HG03558 (cell line): ENCODE data around the gene SNX17.

Experiments
- ATAC-seq: cut with Tn5 transposase; IDR thresholded peaks from one replicate; pipeline ENCODE4 v1.9.1; 2021; ENCODE audit warnings: moderate number of reproducible peaks; ENCODE audit not compliant: unreplicated experiment; ENCODE audit errors: extremely low read depth

The SNX17 gene

DNA sequence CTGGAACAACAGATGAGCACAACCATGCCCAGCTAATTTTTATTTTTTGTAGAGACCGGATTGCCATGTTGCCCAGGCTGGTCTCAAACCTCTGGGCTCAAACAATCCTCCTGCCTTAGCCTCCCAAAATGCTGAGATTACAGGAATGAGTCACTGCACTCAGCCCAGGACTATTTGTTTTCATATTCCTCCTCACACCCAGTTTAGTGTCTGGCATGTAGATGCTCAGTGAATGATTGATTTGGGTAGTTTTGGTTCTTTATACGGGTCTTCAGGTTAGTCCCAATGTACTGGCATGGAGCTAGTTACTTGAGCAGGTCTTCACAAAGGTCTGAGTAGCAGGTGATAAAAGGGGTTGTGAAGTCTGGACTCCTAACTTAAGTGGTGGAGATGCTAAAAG lies 6.5 kb upstream of the SNX17 start:
- no peak for ATAC-seq

DNA sequence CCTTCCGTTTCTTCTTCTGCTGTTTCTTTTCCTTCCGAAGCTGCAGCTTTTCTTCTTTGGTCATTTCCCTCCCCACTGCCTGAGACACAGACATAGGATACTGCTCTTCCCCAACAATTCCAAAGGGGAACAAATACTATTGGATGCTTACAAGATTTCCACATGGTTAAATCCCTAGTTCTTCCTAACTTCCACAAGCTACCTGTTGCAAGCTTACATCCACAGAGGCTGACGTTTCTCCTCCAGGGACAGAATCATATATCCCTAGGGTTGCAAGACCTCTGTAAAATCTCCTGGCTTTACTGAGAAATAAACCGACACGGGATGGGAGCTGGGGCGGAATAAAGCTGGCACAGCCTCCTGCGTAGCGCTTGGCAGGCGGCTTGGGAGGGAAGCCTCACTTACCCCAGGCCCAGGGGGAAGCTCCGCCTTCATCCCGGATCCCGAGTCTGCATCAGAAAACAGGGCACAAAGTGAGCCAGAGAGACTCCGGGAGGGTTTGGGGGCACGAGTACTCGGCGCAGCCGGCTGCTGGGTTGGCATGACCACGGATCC lies 868 bp upstream of the SNX17 start:
- ATAC-seq: no peak

DNA sequence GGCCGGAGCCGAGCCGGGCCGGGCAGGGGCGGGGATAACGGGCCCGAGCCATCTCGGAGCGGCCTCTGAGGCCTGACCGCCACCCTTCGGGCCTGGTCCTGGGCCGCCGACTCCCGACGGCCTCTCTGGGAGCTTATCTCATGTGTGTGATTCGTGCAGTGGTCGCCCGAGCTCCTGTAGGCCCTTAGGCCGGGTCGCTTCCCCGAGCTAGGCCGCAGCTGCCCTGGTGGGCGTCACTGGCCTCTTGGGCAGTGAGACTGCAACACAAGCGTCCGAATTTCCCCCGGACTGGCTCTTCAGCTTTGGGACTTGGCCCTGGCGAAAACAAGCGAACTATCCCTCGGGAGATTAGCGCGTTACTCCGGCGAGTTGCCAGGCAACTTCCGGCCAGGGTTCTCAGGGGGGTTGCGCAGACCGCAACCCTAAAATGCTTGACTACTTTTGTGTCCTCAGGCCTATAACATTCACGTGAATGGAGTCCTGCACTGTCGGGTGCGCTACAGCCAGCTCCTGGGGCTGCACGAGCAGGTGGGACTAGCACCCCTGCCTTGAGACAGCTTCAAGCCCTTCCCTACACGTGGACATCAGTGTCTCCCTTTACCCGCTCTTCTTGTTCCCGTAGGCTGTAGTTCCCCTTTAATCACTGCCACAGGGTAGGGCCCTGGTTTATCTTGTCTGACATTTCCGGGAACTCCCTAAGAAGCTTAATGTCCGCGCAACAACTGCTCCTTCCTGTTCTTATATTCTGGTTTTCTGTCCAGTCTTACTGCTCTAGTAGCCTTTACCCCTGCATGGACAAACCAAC lies 602 bp downstream of the SNX17 start:
- peak; percentile 3 for ATAC-seq

DNA sequence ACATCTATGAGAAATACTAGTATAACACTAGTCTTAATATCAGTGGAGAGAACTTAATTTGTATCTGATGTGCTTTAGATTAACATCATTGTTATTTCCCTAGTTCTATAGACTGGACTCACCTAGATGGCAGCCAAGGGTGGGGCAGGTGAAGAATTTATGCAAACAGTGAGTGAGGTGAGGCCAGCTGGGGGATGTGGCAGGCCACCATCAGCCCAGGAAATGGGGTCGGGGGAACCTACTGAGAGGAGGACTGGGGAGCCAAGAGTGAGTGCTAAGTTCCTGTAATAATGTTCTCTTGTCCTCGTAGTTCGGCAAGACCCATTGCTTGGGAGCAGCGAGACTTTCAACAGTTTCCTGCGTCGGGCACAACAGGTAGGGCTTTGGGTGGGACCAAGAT lies 2.5 kb downstream of the SNX17 start:
- ATAC-seq: no peak

DNA sequence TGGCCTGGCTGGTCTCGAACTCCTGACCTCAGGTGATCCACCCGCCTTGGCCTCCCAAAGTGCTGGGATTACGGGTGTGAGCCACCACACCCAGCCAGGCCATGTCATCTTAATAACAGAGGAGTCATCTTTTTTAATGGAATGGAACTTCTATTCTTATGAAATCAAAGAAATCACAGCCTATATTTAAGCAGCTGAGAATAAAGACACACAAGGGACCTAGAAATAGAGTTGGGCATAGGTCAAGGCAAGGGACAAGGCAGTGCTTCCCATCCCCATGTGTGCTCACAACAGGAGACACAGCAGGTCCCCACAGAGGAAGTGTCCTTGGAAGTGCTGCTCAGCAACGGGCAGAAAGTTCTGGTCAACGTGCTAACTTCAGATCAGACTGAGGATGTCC lies 3.2 kb downstream of the SNX17 start:
- ATAC-seq: no peak

DNA sequence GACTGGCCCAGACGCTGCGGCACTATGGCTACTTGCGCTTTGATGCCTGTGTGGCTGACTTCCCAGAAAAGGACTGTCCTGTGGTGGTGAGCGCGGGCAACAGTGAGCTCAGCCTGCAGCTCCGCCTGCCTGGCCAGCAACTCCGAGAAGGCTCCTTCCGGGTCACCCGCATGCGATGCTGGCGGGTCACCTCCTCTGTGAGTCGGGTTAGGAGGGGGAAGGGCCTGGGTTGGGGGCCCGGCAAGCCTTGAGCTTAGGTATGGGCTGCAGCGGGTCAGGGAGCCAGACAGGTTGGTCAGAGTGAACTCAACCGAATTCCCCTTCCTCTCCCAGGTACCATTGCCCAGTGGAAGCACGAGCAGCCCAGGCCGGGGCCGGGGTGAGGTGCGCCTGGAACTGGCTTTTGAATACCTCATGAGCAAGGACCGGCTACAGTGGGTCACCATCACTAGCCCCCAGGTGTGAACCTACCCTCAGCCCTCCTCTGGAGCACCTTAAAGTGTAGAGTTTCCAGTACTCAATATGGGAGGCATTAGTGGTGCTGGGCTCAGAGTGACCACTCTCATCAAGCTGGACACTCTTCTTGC lies 5.2 kb downstream of the SNX17 start:
- no peak for ATAC-seq

DNA sequence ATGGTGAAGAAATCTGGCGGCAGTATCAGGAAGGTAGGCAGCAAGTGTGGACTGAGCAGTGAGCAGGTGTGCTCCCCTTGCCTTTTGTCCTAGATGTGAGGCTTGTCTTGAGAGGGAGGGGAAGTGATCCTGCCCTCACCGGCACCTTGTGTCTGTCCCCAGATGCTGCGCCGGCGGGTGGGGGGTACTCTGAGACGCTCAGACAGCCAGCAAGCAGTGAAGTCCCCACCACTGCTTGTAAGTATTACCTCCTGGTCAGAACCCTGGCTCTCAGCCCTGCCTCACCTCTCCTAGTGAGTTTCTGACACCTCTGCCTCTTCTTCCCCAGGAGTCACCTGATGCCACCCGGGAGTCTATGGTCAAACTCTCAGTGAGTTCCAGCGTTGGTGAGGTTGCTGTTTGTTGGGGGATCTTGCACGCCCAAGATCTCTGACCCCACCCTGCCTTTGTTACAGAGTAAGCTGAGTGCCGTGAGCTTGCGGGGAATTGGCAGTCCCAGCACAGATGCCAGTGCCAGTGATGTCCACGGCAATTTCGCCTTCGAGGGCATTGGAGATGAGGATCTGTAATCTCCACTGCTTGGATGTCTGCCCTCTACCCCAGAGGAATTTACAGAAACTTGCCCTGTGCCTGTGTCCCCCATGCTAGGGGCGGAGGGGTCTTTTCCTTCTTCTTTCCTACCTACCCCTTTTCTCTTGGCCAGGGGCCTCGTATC lies 5.9 kb downstream of the SNX17 start:
- no peak for ATAC-seq

DNA sequence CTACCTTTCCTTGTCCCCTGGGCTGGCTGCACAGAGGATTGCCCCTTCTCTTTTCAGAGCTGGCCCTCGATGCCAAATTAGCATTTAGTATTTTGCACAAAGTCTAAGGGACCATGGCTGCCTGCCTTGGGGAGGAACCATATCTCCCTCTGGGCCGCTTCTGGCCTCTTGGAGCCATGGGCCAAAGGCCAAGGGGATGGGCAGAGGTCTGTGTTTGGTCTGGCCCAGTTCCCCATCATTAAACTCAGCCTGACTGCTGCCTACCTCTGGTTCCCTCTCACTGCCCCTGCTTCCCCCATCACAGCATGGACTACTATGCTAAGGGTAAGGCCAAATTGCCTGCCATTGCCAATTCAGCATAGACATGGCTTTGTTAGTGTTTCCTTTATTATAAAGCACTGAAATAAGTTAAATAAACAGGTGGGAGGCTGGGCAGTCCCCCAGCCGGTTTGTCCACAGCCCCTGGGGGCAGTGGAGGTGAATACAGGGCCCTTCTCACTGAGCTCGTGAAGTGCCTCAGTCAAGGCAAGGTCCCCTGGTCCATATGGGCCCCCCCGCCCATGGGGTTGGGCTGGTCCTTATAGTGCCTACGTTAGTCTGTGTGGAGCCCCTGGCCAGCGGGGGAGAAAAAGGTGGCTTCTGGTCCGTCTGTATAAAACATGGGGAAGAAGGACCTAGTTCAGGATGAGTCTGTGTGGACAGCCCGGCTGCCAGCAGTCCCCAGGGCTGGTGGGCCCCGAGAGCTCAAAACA lies 6.6 kb downstream of the SNX17 start:
- ATAC-seq: no peak

DNA sequence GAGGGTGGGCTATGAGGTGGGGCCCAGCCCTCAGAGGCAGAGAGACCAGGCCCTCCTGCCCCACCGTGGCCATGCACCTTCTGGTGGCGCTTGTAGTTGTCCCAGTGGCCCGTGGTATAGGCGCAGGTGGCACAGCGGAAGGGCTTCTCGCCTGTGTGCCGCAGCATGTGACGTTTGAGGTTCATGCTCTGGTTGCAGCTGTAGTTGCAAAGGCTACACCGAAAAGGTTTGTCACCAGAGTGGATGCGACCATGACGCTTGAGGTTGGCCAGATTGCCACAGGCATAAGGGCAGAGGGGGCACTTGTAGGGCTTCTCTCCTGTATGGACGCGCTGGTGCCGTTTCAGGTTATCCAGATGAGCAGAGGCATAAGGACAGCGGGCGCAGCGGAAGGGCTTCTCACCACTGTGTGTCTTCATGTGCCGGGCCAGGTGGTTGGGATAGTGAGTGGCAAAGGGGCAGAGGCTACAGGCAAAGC lies 7.2 kb downstream of the SNX17 start:
- ATAC-seq: no peak

DNA sequence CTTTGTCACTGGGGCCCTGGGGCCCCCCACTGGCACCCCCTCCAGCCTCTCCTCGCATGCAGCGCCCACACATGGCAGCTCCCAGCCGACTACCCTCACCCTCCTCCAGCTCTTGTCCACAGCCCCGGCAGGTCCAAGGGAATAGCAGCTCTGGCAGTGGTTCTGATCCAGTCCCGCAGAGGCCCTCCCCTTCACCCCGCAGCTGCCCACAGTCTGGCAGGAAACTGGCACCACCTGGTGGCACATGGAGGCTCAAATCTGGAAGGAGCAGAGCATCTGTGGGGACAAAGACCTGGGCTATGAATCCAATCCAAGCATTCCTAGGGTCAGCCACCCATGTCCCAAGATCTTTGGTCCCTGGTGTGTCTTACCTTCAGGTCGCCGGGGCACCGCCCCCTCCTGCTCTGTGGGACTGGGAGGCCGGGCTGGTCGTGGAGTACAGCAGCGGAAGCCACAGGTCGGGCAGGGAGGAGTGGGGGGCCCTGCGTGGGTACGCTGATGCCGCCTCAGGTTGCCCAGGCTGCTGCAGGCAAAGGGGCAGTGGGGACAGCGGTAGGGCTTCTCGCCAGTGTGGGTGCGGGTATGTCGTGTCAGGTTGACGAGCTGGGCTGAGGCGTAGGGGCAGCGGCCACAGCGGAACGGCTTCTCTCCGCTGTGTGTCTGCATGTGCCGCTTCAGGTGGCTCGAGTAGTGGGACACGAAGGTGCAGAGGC lies 7.8 kb downstream of the SNX17 start:
- ATAC-seq: no peak

DNA sequence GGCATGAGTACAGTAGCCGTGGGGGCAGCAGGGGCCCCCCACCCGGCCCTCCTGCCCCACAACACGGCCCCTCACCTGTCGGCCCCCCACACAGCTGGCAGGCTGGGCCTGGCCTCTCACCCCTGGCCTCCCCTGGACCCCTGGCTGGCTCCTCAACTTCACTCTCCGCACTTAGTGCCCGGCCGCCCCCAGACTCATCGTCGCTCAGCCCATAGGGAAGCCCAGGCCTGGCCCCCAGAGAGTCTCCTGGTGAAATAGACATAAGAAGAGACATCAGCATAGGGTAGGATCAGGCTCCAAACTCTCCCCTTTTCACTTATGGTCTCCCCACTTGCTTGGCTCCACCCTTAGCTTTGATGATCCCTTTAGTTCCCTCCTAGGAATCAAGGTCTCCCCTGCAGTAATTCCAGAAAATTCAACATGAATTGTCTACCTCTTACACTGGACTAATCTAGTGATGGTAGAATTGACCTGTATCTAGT lies 8.4 kb downstream of the SNX17 start:
- no peak for ATAC-seq

DNA sequence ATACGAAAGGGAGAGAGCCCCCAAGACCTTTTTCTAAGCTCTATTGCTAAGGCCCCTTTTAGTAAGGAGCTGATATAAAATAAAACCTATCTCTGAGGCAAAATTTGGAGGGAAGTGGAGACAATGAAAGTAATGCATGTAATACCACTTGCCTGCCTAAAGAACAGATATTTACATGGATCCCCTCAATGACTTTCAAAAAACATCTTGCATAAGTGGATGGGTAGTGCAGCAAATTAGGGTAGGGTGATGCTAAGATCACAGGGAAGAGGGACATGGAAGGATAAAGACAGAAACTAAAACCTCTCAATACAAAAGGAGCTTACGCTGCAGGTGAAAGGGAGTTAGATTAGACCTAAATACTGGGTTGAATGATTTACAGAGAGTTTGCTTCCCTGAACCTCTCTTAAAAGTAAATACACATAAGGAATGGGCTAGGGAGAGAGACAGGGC lies 9.0 kb downstream of the SNX17 start:
- ATAC-seq: no peak

DNA sequence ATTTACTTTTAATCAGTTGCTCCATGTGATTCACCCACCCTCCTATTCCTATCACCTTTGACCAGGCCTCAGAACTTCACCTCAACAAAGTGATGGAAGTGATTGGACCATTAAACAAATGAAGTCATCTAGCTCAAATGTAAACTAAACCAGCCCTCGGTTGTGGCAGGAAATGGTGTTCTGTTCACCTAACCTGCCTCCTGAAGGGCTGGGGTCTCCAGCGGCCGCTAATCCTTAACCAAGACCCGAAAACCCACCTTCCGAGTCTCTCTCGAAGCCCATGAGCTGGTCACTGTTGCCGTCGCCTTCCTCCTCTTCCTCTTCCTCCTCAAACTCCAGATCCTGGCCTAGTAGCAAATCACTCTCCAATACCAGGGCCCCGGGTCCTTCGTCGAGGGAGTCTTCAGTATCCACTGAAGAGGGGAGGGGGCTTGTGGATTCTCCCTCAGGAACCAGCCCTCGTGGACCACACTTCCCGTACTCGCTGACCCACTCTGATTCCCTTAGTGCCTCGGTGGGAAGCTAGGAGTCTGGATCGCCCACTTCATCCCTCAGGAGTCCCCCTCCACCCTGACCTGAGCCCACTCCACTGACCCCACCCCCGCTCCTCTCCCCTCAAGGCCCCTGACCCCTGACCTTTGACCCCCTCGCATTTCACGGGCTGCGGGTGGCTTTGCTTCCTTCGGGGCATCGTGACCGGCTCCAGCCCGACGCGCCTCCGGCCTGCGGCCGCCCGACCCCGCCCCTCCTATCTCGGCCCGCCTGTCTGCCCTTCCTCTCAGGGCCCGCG lies 9.6 kb downstream of the SNX17 start:
- ATAC-seq: no peak

DNA sequence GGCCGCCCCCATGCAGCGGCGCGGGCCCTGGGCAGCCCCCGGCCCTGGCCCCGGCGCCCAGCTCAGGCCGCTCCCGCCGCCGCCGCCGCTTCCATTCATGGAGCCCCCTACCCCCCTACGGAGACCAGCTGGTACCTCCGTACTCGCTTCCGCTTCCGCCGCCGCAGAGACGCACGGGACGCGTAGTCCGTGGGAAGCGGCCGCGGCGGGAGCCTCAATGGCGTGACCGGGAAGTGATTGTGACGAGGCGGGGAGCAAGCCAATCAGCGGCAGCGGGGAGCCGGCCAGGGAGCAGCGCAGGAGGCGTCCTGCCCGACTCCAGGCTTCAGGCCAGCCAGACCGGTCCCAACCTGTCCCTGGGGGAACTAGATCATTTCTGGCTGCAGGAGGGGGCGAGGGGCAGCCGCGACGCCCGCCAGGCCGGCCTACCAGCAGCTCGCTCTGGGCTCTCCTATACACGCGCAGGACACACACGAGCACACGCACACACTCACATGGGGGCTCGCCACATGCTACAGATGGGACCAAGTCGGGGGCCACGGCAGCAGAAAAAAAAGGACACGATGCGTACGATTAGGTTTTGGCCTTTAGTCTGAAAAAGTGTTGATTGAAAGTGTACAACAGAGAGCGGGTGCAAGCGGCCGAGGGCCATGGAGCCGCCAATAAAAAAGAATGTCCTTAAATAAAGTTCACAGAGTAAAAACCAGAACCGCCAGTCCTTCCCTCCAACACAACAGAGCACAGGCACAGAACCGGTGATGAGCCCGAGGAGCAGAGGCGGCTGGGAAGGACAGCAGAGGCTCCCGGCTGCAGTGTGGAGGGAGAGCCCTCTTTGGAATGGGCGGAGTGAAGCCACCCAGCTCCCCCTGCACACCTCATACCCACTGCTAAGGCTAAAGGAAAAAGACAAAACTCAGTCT lies 10.5 kb downstream of the SNX17 start, which contains the start of gene ZNF513:
TSS of gene ZNF513 (minus strand) at position 109 of the 920 bp plus-strand sequence. CDS start 208 bp downstream, outside the sequence.
- peak; percentile 58 for ATAC-seq

DNA sequence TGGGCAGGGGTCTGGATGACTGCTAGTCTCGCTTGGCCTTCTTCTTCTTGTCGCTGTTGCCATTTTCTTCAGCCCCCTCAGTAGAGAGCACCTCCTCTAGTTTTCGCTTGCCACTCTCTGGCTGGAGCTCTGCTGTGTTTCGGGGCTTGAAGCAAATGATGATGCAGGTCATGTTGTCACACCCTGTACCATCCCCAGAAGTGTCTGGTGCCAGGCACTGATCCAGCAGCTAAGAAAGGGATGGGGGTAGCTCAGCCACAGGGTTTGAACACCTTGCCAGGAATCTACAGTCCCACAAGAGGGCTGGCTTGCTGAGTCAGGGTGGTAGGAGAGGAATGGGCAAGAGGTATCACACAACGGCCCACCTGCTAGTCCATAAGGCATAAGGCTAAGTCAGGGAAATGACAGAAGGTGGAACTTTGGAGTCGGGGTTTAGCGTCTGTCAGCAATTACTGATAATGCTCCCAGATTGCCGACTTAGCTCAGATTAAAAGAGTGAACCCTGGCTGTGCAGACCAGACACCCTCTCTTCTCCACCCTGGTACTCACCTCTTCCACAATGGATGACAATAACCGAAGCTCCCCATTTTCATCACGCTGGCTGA lies 11.3 kb downstream of the SNX17 start:
- ATAC-seq: no peak

DNA sequence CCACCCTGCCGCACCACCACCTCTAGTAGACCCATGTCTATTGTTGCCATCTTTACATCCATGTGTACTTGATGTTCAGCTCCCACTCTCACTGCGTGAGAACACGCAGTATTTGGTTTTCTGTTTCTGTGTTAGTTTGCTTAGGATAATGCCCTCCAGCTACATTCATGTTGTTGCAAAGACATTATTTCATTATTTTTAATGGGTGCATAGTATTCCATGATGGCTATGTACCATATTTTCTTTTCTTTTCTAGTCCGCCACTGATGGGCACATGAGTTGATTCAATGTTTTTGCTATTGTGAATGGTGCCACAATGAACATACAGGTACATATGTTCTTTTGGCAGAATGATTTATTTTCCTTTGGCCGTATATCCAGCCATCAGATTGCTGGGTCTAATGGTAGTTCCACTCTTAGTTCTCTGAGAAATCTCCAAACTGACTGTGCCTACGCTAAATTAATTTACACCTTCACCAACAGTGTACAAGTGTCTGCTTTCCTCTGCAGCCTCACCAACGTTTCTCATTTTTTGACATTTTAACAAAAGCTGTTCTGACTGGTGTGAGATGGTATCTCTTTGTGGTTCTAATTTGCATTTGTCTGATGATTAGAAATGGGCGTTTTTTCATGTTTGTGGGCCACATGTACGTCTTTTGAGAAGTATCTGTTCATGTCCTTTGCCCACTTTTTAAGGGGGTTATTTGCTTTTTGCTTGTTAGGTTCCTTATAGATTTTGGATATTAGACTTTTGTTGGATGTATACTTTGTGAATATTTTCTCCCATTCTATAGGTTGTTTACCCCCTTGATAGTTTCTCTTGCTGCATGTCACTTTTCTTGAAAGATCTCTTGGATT lies 20.6 kb downstream of the SNX17 start:
- ATAC-seq: no peak
